LNCAP (cell line): ENCODE data around the gene ZSWIM3.

Source experiments
- TF ChIP-seq, protein P1 (sequence below): fragments of 450-650 bp; IDR thresholded peaks from 2 replicates; pipeline ENCODE4 v1.5.1; 2017; ENCODE audit warnings: mild to moderate bottlenecking

Gene ZSWIM3

GRCh38 chr20:45857114-45857881 lies at the start of gene ZSWIM3, which contains the start of gene ACOT8:
Gene ZSWIM3, plus strand, starts transcription at chr20:45857614. Its CDS starts 212 bp downstream, at chr20:45857826.
Gene ACOT8, minus strand, starts transcription at chr20:45857392. Its CDS starts 77 bp downstream, at chr20:45857315.
- TF ChIP-seq, protein P1, sequence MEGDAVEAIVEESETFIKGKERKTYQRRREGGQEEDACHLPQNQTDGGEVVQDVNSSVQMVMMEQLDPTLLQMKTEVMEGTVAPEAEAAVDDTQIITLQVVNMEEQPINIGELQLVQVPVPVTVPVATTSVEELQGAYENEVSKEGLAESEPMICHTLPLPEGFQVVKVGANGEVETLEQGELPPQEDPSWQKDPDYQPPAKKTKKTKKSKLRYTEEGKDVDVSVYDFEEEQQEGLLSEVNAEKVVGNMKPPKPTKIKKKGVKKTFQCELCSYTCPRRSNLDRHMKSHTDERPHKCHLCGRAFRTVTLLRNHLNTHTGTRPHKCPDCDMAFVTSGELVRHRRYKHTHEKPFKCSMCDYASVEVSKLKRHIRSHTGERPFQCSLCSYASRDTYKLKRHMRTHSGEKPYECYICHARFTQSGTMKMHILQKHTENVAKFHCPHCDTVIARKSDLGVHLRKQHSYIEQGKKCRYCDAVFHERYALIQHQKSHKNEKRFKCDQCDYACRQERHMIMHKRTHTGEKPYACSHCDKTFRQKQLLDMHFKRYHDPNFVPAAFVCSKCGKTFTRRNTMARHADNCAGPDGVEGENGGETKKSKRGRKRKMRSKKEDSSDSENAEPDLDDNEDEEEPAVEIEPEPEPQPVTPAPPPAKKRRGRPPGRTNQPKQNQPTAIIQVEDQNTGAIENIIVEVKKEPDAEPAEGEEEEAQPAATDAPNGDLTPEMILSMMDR = no peak

DNA sequence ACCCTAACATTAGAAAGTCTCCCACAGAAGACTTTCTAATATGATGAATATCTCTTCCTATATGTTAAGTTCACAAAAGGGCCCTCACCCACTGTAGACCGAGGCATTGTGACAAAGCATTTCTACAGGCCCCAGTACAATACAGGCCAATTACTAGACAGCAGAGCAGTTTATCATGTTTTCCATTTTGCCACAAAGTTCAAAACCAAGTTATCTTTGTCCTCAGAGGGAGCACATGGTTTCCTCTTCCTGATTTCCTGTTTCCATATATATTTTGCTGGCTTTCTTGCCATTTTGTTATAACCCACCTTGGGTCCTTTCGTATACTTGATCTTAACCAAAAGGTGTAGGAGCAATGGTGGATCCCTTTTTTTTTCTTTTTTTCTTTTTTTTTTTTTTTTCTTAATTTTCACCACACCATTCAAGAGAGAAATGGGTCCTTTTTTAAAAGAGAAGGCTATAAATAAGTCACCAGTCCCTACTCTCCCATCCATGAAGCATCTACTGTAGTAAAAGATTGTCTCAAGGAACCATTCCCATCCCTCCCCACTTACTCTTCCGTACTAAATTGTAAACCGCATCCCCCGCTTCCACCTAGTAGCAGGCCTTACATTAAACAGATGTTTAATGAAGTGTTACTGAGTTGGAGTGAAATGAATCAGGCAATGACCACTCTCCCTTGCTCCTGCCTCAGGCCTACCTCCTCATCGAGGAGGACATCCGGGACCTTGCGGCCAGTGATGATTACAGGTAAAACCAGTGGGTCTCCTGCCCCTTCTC lies 47.0 kb upstream of the ZSWIM3 start:
- TF ChIP-seq, protein P1 = no peak

GRCh38 chr20:45812157-45813005 lies 45.0 kb upstream of the ZSWIM3 start, which contains the start of gene UBE2C:
Gene UBE2C, plus strand, starts transcription at chr20:45812644. Its CDS starts 52 bp downstream, at chr20:45812696.
- TF ChIP-seq, protein P1 = no peak

- TF ChIP-seq, protein P1 = no peak
Measured at GRCh38 chr20:45813006-45813340, 44.4 kb upstream of the ZSWIM3 start.

DNA sequence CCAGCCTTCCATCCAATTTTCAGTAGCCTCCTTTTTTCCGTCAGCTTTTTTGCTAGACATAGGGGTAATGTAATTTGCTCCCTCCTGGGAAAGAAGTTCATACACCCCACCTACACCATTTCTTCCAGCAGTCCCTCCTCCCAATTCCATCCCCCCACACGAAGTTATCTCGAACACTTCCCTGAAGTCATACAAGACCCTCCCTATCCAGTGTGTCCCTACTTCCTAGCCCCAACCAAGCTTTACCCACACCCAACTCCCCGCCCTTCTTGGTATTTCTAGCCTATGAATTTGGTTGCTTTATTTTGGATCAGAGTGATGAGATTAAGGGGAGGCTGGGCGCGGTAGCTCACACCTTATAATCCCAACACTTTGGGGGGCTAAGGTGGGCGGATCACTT lies 43.9 kb upstream of the ZSWIM3 start:
- TF ChIP-seq, protein P1 = no peak

DNA sequence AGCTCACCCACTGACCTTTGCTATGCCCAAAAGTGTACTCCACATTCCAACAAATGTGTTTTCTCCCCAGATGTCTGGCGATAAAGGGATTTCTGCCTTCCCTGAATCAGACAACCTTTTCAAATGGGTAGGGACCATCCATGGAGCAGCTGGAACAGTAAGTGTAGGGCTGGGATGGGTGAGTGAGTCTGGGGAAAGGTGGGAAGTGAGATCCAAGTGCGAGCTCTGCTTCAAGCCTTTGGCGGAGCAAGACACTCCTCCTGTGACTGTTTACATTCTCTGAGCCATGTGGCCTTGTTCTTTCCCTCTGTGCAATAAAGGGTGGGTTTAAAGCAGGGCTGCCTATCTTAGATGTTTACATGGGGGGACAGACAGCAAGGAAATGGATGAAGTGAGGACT lies 43.1 kb upstream of the ZSWIM3 start:
- TF ChIP-seq, protein P1 = no peak

GRCh38 chr20:45816951-45817350 lies 40.5 kb upstream of the ZSWIM3 start:
- TF ChIP-seq, protein P1 = no peak
